ENCODE results near the gene RINT1. TPM values are rescaled to one million over a fixed set of nuclear protein-coding genes. Genes with fewer than 3 reads are reported as not detected.

RINT1 gene
- total RNA-seq, 2 donors from 2014 or later = 12.9 to 17.6 TPM

Other genes with a start within 250 kb of the RINT1 start
- 10 to 100 TPM; 32.8 to 35.0 TPM for gene SRPK2, start 143.3 kb upstream of the RINT1 start, total RNA-seq
- 1 to 10 TPM; 5.9 to 8.9 TPM for gene PUS7, start 9.9 kb upstream of the RINT1 start, total RNA-seq
- gene EFCAB10, start 49.3 kb downstream of the RINT1 start, total RNA-seq = not detected